Breast epithelium (tissue), 4 donors: Measurements from ENCODE around the gene NT5DC2. TPM values are rescaled to one million over a fixed set of nuclear protein-coding genes. Genes with fewer than 3 reads are reported as not detected.

Experiments used
- DNase-seq, 2 donors: peaks; one replicate each; pipeline ENCODE4 v3.0.0-alpha.2; 2019; ENCODE audit warnings: low spot score in 2 of 2
- H3K27ac ChIP-seq, 2 donors: fragments of 200-600 bp; sonication (generic) in 1 of 2; one replicate each; pipeline ENCODE4 v1.5.1; 2016 to 2019; ENCODE audit warnings: mild to moderate bottlenecking in 1 of 2
- H3K27me3 ChIP-seq, 2 donors: fragments of 200-600 bp; sonication (generic) in 1 of 2; one replicate each; pipeline versions ENCODE4 v1.5.1 to v1.6.0; 2017 to 2019; ENCODE audit warnings: control low read depth in 1 of 2, mild to moderate bottlenecking in 1 of 2
- H3K36me3 ChIP-seq: fragments of 200-600 bp; one replicate; pipeline ENCODE4 v1.5.1; 2019
- H3K4me1 ChIP-seq, 2 donors: fragments of 200-600 bp; sonication (generic); one replicate each; pipeline ENCODE4 v1.5.1; 2016 to 2019; ENCODE audit warnings: control low read depth in 1 of 2
- H3K4me3 ChIP-seq, 3 donors: fragments of 200-600 bp; sonication (generic); 1 replicate in 2 of 3; 2 replicates in 1 of 3; pipeline ENCODE4 v1.5.1; 2016 to 2019; ENCODE audit warnings: mild to moderate bottlenecking in 3 of 3, moderate library complexity in 2 of 3
- H3K9me3 ChIP-seq, 2 donors: fragments of 200-600 bp; sonication (generic) in 1 of 2; one replicate each; pipeline ENCODE4 v1.5.1; 2016 to 2019; ENCODE audit warnings: control low read depth in 1 of 2
- POLR2A ChIP-seq: fragments of 450-650 bp; IDR thresholded peaks from one replicate; pipeline ENCODE4 v1.6.1; 2016; ENCODE audit warnings: antibody characterized with exemption, mild to moderate bottlenecking, moderate library complexity
- POLR2AphosphoS5 ChIP-seq, 3 donors: sonication (generic); formaldehyde crosslinking; IDR thresholded peaks; one replicate each; pipeline ENCODE4 v1.6.1; 2017; ENCODE audit warnings: antibody characterized with exemption in 3 of 3
- intact Hi-C: fragments of 100-400 bp; cut with DNase I; formaldehyde crosslinking; loops from one replicate; pipeline ENCODE4 v1.15.1; 2023; ENCODE audit warnings: low total_unique reads
- total RNA-seq, 3 donors: library from RNA; depleted of rRNA; stranded (reverse); fragments of >200 nt; gene quantifications; one replicate each; pipeline ENCODE4 v1.1.0, GENCODE V29; 2016
- TF ChIP-seq, protein P1 (sequence below), 3 donors: fragments of 450-650 bp; IDR thresholded peaks; one replicate each; pipeline ENCODE4 v1.5.1; 2016 to 2017; ENCODE audit warnings: antibody characterized with exemption in 3 of 3, mild to moderate bottlenecking in 3 of 3, moderate library complexity in 3 of 3

Gene NT5DC2
- total RNA-seq, 3 donors from 2014 or later, result 26.5 to 35.7 (median 28.6) TPM

DNA sequence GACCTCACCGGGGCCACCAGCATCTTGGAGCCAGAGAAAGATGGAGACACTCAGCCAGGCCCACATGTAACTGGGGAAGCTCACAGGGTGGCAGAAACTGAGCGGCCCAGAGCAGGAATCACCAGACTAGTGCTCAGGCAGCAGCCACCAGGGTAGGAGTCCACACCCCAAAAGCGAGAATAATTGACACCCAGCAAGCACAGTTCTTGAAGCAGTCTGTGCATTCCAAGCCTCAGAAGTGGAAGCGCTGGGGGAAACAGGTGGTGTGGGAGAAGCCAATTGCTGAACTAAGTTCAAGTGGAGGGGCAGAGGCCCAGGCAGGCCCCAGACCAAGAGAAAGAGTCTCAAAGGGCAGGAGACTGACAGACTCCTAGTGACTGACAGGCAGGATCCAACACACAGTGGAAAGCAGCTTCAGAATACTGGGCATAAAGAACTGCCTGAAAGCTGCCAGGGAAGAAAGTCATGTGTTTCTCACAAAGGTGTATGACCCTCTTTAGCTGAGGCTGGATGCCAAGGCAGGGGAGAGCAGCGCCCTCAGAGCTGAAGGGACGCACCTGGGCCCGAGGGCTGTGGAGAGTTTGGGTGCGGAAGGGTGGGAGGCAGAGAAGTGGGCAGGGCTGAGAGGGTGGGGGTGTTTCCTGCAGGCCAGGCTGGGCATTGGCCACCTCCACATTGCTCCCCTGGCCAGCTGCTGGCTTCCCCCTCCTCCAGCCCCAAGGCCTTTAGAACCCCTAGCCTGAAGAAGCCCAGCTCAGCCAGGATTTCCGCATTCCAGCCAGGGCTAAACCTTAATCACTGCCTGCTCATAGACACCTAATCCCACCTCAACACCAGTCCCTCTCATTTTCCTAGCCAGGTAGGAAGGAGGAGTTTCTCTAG, 7.7 kb downstream of the NT5DC2 start:
- no peaks in the 10 kb centered on the region for H3K27me3 ChIP-seq
- peaks cover 3 to 12% of the 10 kb centered on the region in 2 donors for H3K4me1 ChIP-seq
- intact Hi-C loops, result no loop called here
- no peak overlapping the region for H3K4me3 ChIP-seq
- DNase-seq, result no peak
- H3K27ac ChIP-seq, result peak overlapping the region; percentile 75 to 79
- no peaks in the 10 kb centered on the region for H3K36me3 ChIP-seq
- no peaks in the 10 kb centered on the region for H3K9me3 ChIP-seq
- TF ChIP-seq, protein P1, sequence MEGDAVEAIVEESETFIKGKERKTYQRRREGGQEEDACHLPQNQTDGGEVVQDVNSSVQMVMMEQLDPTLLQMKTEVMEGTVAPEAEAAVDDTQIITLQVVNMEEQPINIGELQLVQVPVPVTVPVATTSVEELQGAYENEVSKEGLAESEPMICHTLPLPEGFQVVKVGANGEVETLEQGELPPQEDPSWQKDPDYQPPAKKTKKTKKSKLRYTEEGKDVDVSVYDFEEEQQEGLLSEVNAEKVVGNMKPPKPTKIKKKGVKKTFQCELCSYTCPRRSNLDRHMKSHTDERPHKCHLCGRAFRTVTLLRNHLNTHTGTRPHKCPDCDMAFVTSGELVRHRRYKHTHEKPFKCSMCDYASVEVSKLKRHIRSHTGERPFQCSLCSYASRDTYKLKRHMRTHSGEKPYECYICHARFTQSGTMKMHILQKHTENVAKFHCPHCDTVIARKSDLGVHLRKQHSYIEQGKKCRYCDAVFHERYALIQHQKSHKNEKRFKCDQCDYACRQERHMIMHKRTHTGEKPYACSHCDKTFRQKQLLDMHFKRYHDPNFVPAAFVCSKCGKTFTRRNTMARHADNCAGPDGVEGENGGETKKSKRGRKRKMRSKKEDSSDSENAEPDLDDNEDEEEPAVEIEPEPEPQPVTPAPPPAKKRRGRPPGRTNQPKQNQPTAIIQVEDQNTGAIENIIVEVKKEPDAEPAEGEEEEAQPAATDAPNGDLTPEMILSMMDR (IDR thresholded peaks at IDR 0.05), result no peak
- TF ChIP-seq POLR2AphosphoS5 (IDR thresholded peaks at IDR 0.05) (no peak), POLR2A (no peak)

GRCh38 chr3:52524752-52525679, 8.6 kb downstream of the NT5DC2 start:
- Histone ChIP-seq H3K4me1 (peaks cover 3 to 12% of the 10 kb centered on the region in 2 donors), H3K27me3 (no peaks in the 10 kb centered on the region), H3K36me3 (no peaks in the 10 kb centered on the region), H3K9me3 (no peaks in the 10 kb centered on the region), H3K4me3 (peak overlapping the region in 2 of 3 donors; percentile 39 to 58), H3K27ac (peak overlapping the region; percentile 75 to 79)
- intact Hi-C loops, result no loop called here
- DNase-seq, result peak; percentile 60 to 62
- TF ChIP-seq POLR2A (no peak), POLR2AphosphoS5 (IDR thresholded peaks at IDR 0.05) (no peak)
- TF ChIP-seq, protein P1 (IDR thresholded peaks at IDR 0.05), result no peak

DNA sequence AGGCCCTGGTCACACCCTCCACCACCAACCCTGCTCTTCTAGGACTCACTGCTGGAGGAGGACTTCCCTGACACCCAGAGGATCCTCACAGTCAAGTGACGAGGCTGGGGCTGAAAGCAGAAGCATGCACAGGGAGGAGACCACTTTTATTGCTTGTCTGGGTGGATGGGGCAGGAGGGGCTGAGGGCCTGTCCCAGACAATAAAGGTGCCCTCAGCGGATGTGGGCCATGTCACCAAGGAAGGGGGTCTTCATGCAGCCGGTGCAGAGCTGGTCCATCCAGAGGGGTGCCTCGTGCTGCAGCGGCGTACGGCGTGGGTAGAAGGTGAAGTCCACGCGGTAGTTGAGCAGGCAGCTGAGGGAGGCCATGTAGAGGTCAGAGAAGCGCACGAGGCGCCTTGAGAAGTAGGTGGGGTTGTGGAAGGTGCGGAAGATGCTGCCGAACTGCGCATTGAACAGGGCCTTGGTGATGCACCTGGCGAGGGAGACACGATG, 9.4 kb downstream of the NT5DC2 start:
- no peaks in the 10 kb centered on the region for H3K27me3 ChIP-seq
- DNase-seq, result no peak
- intact Hi-C loops, result no loop called here
- TF ChIP-seq, protein P1 (IDR thresholded peaks at IDR 0.05), result no peak
- TF ChIP-seq POLR2AphosphoS5 (IDR thresholded peaks at IDR 0.05), result no peak
- TF ChIP-seq POLR2A, result no peak
- H3K27ac ChIP-seq, result peak overlapping the region; percentile 75 to 79
- H3K9me3 ChIP-seq, result no peaks in the 10 kb centered on the region
- H3K4me1 ChIP-seq, result peaks cover 3 to 12% of the 10 kb centered on the region in 2 donors
- H3K4me3 ChIP-seq, result no peak overlapping the region
- H3K36me3 ChIP-seq, result no peaks in the 10 kb centered on the region

DNA sequence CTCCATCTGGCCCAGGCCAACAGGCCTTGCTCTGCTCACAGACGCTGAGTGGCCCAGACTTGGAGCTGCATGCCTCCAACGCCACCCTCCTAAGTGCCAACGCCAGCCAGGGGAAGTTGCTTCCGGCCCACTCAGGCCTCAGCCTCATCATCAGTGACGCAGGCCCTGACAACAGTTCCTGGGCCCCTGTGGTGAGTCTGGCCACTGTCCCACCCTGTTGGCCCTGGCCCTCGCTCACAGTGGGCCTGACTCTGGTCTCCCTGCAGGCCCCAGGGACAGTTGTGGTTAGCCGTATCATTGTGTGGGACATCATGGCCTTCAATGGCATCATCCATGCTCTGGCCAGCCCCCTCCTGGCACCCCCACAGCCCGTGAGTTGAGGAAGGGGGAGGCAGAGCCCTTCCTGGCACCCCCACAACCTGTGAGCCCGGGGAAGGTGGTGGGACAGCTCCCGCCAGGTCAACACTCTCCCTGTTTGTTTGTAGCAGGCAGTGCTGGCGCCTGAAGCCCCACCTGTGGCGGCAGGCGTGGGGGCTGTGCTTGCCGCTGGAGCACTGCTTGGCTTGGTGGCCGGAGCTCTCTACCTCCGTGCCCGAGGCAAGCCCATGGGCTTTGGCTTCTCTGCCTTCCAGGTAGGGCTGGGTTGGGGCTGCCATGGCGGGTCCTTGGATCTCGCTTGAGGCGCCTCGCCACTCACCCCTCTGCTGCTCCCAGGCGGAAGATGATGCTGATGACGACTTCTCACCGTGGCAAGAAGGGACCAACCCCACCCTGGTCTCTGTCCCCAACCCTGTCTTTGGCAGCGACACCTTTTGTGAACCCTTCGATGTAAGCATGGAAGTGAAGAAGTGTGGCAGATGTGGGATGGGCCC, 10.0 kb downstream of the NT5DC2 start:
- Histone ChIP-seq H3K27ac (peak overlapping the region; percentile 29 to 75), H3K27me3 (no peaks in the 10 kb centered on the region), H3K36me3 (no peaks in the 10 kb centered on the region), H3K4me1 (peaks cover 3 to 12% of the 10 kb centered on the region in 2 donors), H3K4me3 (no peak overlapping the region), H3K9me3 (no peaks in the 10 kb centered on the region)
- intact Hi-C loops, result no loop called here
- TF ChIP-seq POLR2AphosphoS5 (IDR thresholded peaks at IDR 0.05), result no peak
- TF ChIP-seq, protein P1 (IDR thresholded peaks at IDR 0.05), result no peak
- no peak for TF ChIP-seq POLR2A
- DNase-seq, result no peak
